Measurements from ENCODE around the gene ANXA2.

The ANXA2 gene

GRCh38 chr15:60386615-60387014, 11.2 kb downstream of the ANXA2 start:
- DNase-seq = no peak

GRCh38 chr15:60385620-60386552, 11.9 kb downstream of the ANXA2 start:
- no peak for DNase-seq

- DNase-seq = no peak
Observed at GRCh38 chr15:60384526-60385126, 13.2 kb downstream of the ANXA2 start.

GRCh38 chr15:60384053-60384452, 13.7 kb downstream of the ANXA2 start:
- no peak for DNase-seq

GRCh38 chr15:60382773-60383674, 14.8 kb downstream of the ANXA2 start:
- no peak for DNase-seq

- DNase-seq = no peak
Observed at GRCh38 chr15:60381148-60381788, 16.5 kb downstream of the ANXA2 start.

GRCh38 chr15:60379525-60380274, 18.1 kb downstream of the ANXA2 start:
- DNase-seq = no peak

- no peak for DNase-seq
Observed at GRCh38 chr15:60379185-60379524, 18.6 kb downstream of the ANXA2 start.

GRCh38 chr15:60376677-60377095, 21.1 kb downstream of the ANXA2 start:
- DNase-seq = no peak

GRCh38 chr15:60375306-60375705, 22.5 kb downstream of the ANXA2 start:
- DNase-seq = no peak

- DNase-seq = no peak
Observed at GRCh38 chr15:60374628-60375081, 23.1 kb downstream of the ANXA2 start.

GRCh38 chr15:60374209-60374608, 23.6 kb downstream of the ANXA2 start:
- DNase-seq = no peak

GRCh38 chr15:60373745-60374144, 24.0 kb downstream of the ANXA2 start:
- no peak for DNase-seq

GRCh38 chr15:60373327-60373726, 24.5 kb downstream of the ANXA2 start:
- no peak for DNase-seq

GRCh38 chr15:60372756-60373155, 25.0 kb downstream of the ANXA2 start:
- DNase-seq = no peak

- no peak for DNase-seq
Observed at GRCh38 chr15:60372227-60372626, 25.6 kb downstream of the ANXA2 start.

- no peak for DNase-seq
Observed at GRCh38 chr15:60371175-60372051, 26.4 kb downstream of the ANXA2 start.

GRCh38 chr15:60370869-60371136, 27.0 kb downstream of the ANXA2 start:
- DNase-seq = no peak

GRCh38 chr15:60370105-60370868, 27.5 kb downstream of the ANXA2 start:
- no peak for DNase-seq

- DNase-seq = no peak
Observed at GRCh38 chr15:60369696-60370095, 28.1 kb downstream of the ANXA2 start.

- DNase-seq = no peak
Observed at GRCh38 chr15:60364612-60364924, 33.2 kb downstream of the ANXA2 start.
